PFSK-1 (cell line): Measurements from ENCODE around the gene SLC35F1.

Source experiments
- POLR2AphosphoS5 ChIP-seq: IDR thresholded peaks from 2 replicates; pipeline ENCODE4 v1.6.1; 2012; ENCODE audit warnings: low read depth, mild to moderate bottlenecking, control low read depth, low read length, moderate library complexity
- TAF1 ChIP-seq: IDR thresholded peaks from 2 replicates; pipeline ENCODE4 v1.6.1; 2012; ENCODE audit warnings: low read length, control low read depth, borderline replicate concordance; ENCODE audit not compliant: insufficient read depth

- no peak for TF ChIP-seq TAF1
- no peak for TF ChIP-seq POLR2AphosphoS5
Measured at GRCh38 chr6:117909638-117910037, 2.6 kb downstream of the SLC35F1 start.
